OCI-LY1 (cell line): Measurements from ENCODE around the gene ABHD17A.

Experiments
- H2AFZ ChIP-seq: fragments of 200-600 bp; sonication (generic), shearing (Covaris generic); 2 replicates; pipeline ENCODE4 v1.6.0; 2014; ENCODE audit warnings: antibody characterized with exemption, mild to moderate bottlenecking, low read length
- H3F3A ChIP-seq: fragments of 200-600 bp; sonication (generic), shearing (Covaris generic); 2 replicates; pipeline ENCODE4 v1.6.0; 2014; ENCODE audit warnings: mild to moderate bottlenecking, antibody characterized with exemption, low read length, moderate library complexity; ENCODE audit not compliant: insufficient read depth
- H3K27ac ChIP-seq: fragments of 200-600 bp; sonication (generic); 2 replicates; pipeline ENCODE4 v1.5.1; 2014; ENCODE audit warnings: low read length, mixed run types, mild to moderate bottlenecking, low read depth; ENCODE audit not compliant: poor library complexity, severe bottlenecking
- H3K27me3 ChIP-seq: fragments of 200-600 bp; sonication (generic); 2 replicates; pipeline ENCODE4 v1.6.0; 2014; ENCODE audit warnings: antibody characterized with exemption, mild to moderate bottlenecking, low read length, moderate library complexity; ENCODE audit not compliant: insufficient read depth
- H3K36me3 ChIP-seq: fragments of 200-600 bp; sonication (generic); 2 replicates; pipeline ENCODE4 v1.6.1; 2014; ENCODE audit warnings: mild to moderate bottlenecking, antibody characterized with exemption, low read length, moderate library complexity, mixed read lengths; ENCODE audit not compliant: insufficient read depth
- H3K4me1 ChIP-seq: fragments of 200-600 bp; sonication (generic); 2 replicates; pipeline ENCODE4 v1.5.1; 2014; ENCODE audit warnings: mild to moderate bottlenecking, low read length, moderate library complexity; ENCODE audit not compliant: insufficient read depth, severe bottlenecking
- H3K4me2 ChIP-seq: fragments of 200-600 bp; sonication (generic), shearing (Covaris generic); 2 replicates; pipeline ENCODE4 v1.6.1; 2014; ENCODE audit warnings: low read length
- H3K4me3 ChIP-seq: fragments of 200-600 bp; sonication (generic); 2 replicates; pipeline ENCODE4 v1.5.1; 2014; ENCODE audit warnings: low read length, low read depth, mild to moderate bottlenecking, mixed read lengths; ENCODE audit not compliant: poor library complexity, severe bottlenecking
- H3K79me2 ChIP-seq: fragments of 200-600 bp; shearing (Covaris generic); 2 replicates; pipeline ENCODE4 v1.6.1; 2016; ENCODE audit warnings: mixed run types, low read length, mixed read lengths; ENCODE audit not compliant: insufficient read depth
- H3K9ac ChIP-seq: fragments of 200-600 bp; sonication (generic), shearing (Covaris generic); 2 replicates; pipeline ENCODE4 v1.6.1; 2014; ENCODE audit warnings: mild to moderate bottlenecking, low read length, mixed read lengths
- H3K9me2 ChIP-seq: fragments of 200-600 bp; sonication (generic), shearing (Covaris generic); 2 replicates; pipeline ENCODE4 v1.6.1; 2014; ENCODE audit warnings: low read depth, mild to moderate bottlenecking, low read length, mixed read lengths
- H3K9me3 ChIP-seq: fragments of 200-600 bp; shearing (Covaris generic); 2 replicates; pipeline ENCODE4 v1.6.1; 2014; ENCODE audit warnings: low read length, mixed read lengths
- H4K20me1 ChIP-seq: fragments of 200-600 bp; sonication (generic), shearing (Covaris generic); 2 replicates; pipeline ENCODE4 v1.6.0; 2016; ENCODE audit warnings: mild to moderate bottlenecking, low read length; ENCODE audit not compliant: insufficient read depth
- CTCF ChIP-seq: fragments of 200-600 bp; sonication (generic), shearing (Covaris generic); IDR thresholded peaks from 2 replicates; pipeline ENCODE4 v1.5.1; 2017; ENCODE audit warnings: mild to moderate bottlenecking, antibody characterized with exemption, low read length, moderate library complexity, mixed read lengths
- EZH2 ChIP-seq: fragments of 200-600 bp; sonication (generic), shearing (Covaris generic); IDR thresholded peaks from 2 replicates; pipeline ENCODE4 v1.8.0; 2017; ENCODE audit warnings: borderline replicate concordance, mixed run types, mild to moderate bottlenecking, antibody characterized with exemption, low read length, moderate library complexity, mixed read lengths

ABHD17A gene

GRCh38 chr19:1866693-1867348 is 18.5 kb downstream of the ABHD17A start:
- H3F3A ChIP-seq: no peaks in the 10 kb centered on the region
- H3K4me3 ChIP-seq: no peak overlapping the region
- H3K9ac ChIP-seq: no peak overlapping the region; the same call in 1 of the 2 replicates
- no peaks in the 10 kb centered on the region for H3K27me3 ChIP-seq
- peaks cover 12% of the 10 kb centered on the region; the same call in 1 of the 2 replicates for H3K36me3 ChIP-seq
- no peak overlapping the region for H3K4me2 ChIP-seq
- no peak for TF ChIP-seq CTCF
- TF ChIP-seq EZH2: no peak
- H3K27ac ChIP-seq: peak overlapping the region; percentile 41
- H3K9me2 ChIP-seq: no peaks in the 10 kb centered on the region
- H3K79me2 ChIP-seq: peaks cover 2% of the 10 kb centered on the region; the same call in 1 of the 2 replicates
- no peak overlapping the region for H2AFZ ChIP-seq
- H4K20me1 ChIP-seq: no peaks in the 10 kb centered on the region
- H3K4me1 ChIP-seq: peaks cover 10% of the 10 kb centered on the region
- no peaks in the 10 kb centered on the region for H3K9me3 ChIP-seq

- TF ChIP-seq EZH2 (no peak), CTCF (no peak)
- Histone ChIP-seq H3K9ac (peak overlapping the region; percentile 76), H3K27ac (peak overlapping the region; percentile 61), H2AFZ (no peak overlapping the region), H3F3A (no peaks in the 10 kb centered on the region), H3K79me2 (peaks cover 6% of the 10 kb centered on the region), H3K9me3 (no peaks in the 10 kb centered on the region), H3K27me3 (peaks cover 6% of the 10 kb centered on the region; the same call in 1 of the 2 replicates), H3K4me3 (peak overlapping the region; percentile 65), H3K4me1 (peaks cover 24% of the 10 kb centered on the region), H3K9me2 (no peaks in the 10 kb centered on the region), H3K4me2 (peak overlapping the region; percentile 65), H3K36me3 (0 out of 2 replicates have a peak, but pooled peaks cover 2% of the 10 kb centered on the region), H4K20me1 (no peaks in the 10 kb centered on the region)
Measured at GRCh38 chr19:1865172-1866010, 19.9 kb downstream of the ABHD17A start.

GRCh38 chr19:1864480-1865171 is 20.7 kb downstream of the ABHD17A start:
- Histone ChIP-seq H3K9me2 (no peaks in the 10 kb centered on the region), H3K9me3 (no peaks in the 10 kb centered on the region), H3K79me2 (peaks cover 6% of the 10 kb centered on the region), H3K36me3 (no peaks in the 10 kb centered on the region), H2AFZ (no peak overlapping the region), H3K9ac (peak overlapping the region; percentile 76), H3K4me3 (peak overlapping the region; percentile 65), H3K27ac (peak overlapping the region; percentile 61), H3K4me1 (peaks cover 28% of the 10 kb centered on the region), H3F3A (no peaks in the 10 kb centered on the region), H3K27me3 (peaks cover 6% of the 10 kb centered on the region; the same call in 1 of the 2 replicates), H4K20me1 (no peaks in the 10 kb centered on the region), H3K4me2 (peak overlapping the region; percentile 65)
- TF ChIP-seq EZH2: no peak
- peak; percentile 58 for TF ChIP-seq CTCF
